ENCODE data around the gene ROBO4.

ROBO4 gene

GRCh38 chr11:124891373-124891861 is 6.2 kb downstream of the ROBO4 start:
- DNase-seq (ENCODE audit: insufficient read length, low spot score) (no peak), FAIRE-seq (no peak)

GRCh38 chr11:124890683-124891372 is 6.8 kb downstream of the ROBO4 start:
- FAIRE-seq (no peak), DNase-seq (ENCODE audit: insufficient read length, low spot score) (no peak)

- no peak for DNase-seq (ENCODE audit: insufficient read length, low spot score)
- FAIRE-seq = no peak
These were observed 7.5 kb downstream of the ROBO4 start for GRCh38 chr11:124890151-124890550.

- no peak for DNase-seq (ENCODE audit: insufficient read length, low spot score)
- no peak for FAIRE-seq
These were observed 8.2 kb downstream of the ROBO4 start for GRCh38 chr11:124889191-124890091.

- no peak for DNase-seq (ENCODE audit: insufficient read length, low spot score)
- no peak for FAIRE-seq
These were observed 10.0 kb downstream of the ROBO4 start for GRCh38 chr11:124887667-124888013.

- FAIRE-seq (no peak), DNase-seq (ENCODE audit: insufficient read length, low spot score) (no peak)
These were observed 10.5 kb downstream of the ROBO4 start for GRCh38 chr11:124886978-124887666.

- DNase-seq (ENCODE audit: insufficient read length, low spot score) (no peak), FAIRE-seq (no peak)
These were observed 11.2 kb downstream of the ROBO4 start for GRCh38 chr11:124886476-124886875.

GRCh38 chr11:124884869-124885479 is 12.7 kb downstream of the ROBO4 start:
- FAIRE-seq (no peak), DNase-seq (ENCODE audit: insufficient read length, low spot score) (no peak)

GRCh38 chr11:124884340-124884739 is 13.3 kb downstream of the ROBO4 start:
- FAIRE-seq = no peak
- DNase-seq (ENCODE audit: insufficient read length, low spot score) = no peak

GRCh38 chr11:124882339-124883071 is 15.2 kb downstream of the ROBO4 start:
- DNase-seq (ENCODE audit: insufficient read length, low spot score) = no peak
- no peak for FAIRE-seq

- no peak for FAIRE-seq
- no peak for DNase-seq (ENCODE audit: insufficient read length, low spot score)
These were observed 16.7 kb downstream of the ROBO4 start for GRCh38 chr11:124880958-124881357.

GRCh38 chr11:124880290-124880611 is 17.4 kb downstream of the ROBO4 start:
- FAIRE-seq = no peak

GRCh38 chr11:124879493-124880289 is 18.0 kb downstream of the ROBO4 start:
- DNase-seq (ENCODE audit: insufficient read length, low spot score) (no peak), FAIRE-seq (no peak)

More at GRCh38 chr11:124880290-124880611, 17.4 kb downstream of the ROBO4 start:
- no peak for DNase-seq (ENCODE audit: insufficient read length, low spot score)

GRCh38 chr11:124878759-124879492 is 18.7 kb downstream of the ROBO4 start:
- no peak for FAIRE-seq
- no peak for DNase-seq (ENCODE audit: insufficient read length, low spot score)

GRCh38 chr11:124877910-124878758 is 19.5 kb downstream of the ROBO4 start:
- FAIRE-seq (no peak), DNase-seq (ENCODE audit: insufficient read length, low spot score) (no peak)

GRCh38 chr11:124877631-124877909 is 20.1 kb downstream of the ROBO4 start:
- FAIRE-seq = no peak
- no peak for DNase-seq (ENCODE audit: insufficient read length, low spot score)

GRCh38 chr11:124876818-124877630 is 20.6 kb downstream of the ROBO4 start:
- no peak for FAIRE-seq
- no peak for DNase-seq (ENCODE audit: insufficient read length, low spot score)
